GM23338 (cell line): Measurements from ENCODE around the gene GRAMD1A. TPM values are rescaled to one million over a fixed set of nuclear protein-coding genes. Genes with fewer than 3 reads are reported as not detected.

Experiments
- ATAC-seq: fragments of 200-7000 bp; cut with Tn5 transposase; 3 replicates; pipeline ENCODE4 v1.9.1; 2020
- DNase-seq: peaks from one replicate; pipeline ENCODE4 v3.0.0-alpha.2; 2015; ENCODE audit warnings: low spot score
- H2AFZ ChIP-seq: fragments of 200-600 bp; sonication (generic); 2 replicates; pipeline ENCODE4 v1.8.0; 2016; ENCODE audit warnings: antibody characterized with exemption, mild to moderate bottlenecking, moderate library complexity
- H3F3A ChIP-seq: fragments of 200-600 bp; sonication (generic); replicated peaks from 2 replicates; pipeline ENCODE4 v1.8.0; 2017; ENCODE audit warnings: antibody characterized with exemption, mixed run types, low read depth
- H3K27ac ChIP-seq: fragments of 200-600 bp; sonication (generic); 2 replicates; pipeline ENCODE4 v1.6.1; 2016; ENCODE audit warnings: low read depth
- H3K27me3 ChIP-seq: fragments of 200-600 bp; sonication (generic); 2 replicates; pipeline ENCODE4 v1.8.0; 2016; ENCODE audit warnings: mild to moderate bottlenecking, mixed run types, moderate library complexity; ENCODE audit not compliant: insufficient read depth
- H3K36me3 ChIP-seq: fragments of 200-600 bp; sonication (generic); 2 replicates; pipeline ENCODE4 v1.8.0; 2016; ENCODE audit warnings: mild to moderate bottlenecking; ENCODE audit not compliant: insufficient read depth
- H3K4me1 ChIP-seq: fragments of 200-600 bp; sonication (generic); 2 replicates; pipeline ENCODE4 v1.8.0; 2016; ENCODE audit warnings: mild to moderate bottlenecking, moderate library complexity; ENCODE audit not compliant: insufficient read depth
- H3K4me2 ChIP-seq: fragments of 200-600 bp; sonication (generic); 2 replicates; pipeline ENCODE4 v1.7.1; 2017; ENCODE audit warnings: mixed run types
- H3K4me3 ChIP-seq: fragments of 200-600 bp; sonication (generic); 2 replicates; pipeline ENCODE4 v1.6.1; 2016; ENCODE audit warnings: mixed run types
- H3K79me2 ChIP-seq: fragments of 200-600 bp; sonication (generic); replicated peaks from 2 replicates; pipeline ENCODE4 v1.8.0; 2017; ENCODE audit warnings: mild to moderate bottlenecking; ENCODE audit not compliant: insufficient read depth
- H3K9me2 ChIP-seq: fragments of 200-600 bp; sonication (generic); 2 replicates; pipeline ENCODE4 v1.8.0; 2017; ENCODE audit not compliant: insufficient read depth
- H4K20me1 ChIP-seq: fragments of 200-600 bp; sonication (generic); replicated peaks from 2 replicates; pipeline ENCODE4 v1.8.0; 2017; ENCODE audit warnings: mild to moderate bottlenecking; ENCODE audit not compliant: insufficient read depth
- H3K27ac Mint-ChIP-seq: 2 replicates; pipeline ENCODE4 v1.8.0; 2020; ENCODE audit warnings: inconsistent platforms, mild to moderate bottlenecking, moderate library complexity, mixed read lengths
- H3K27me3 Mint-ChIP-seq: 3 replicates; pipeline ENCODE4 v1.8.0; 2022; ENCODE audit warnings: low read depth, mild to moderate bottlenecking, moderate library complexity, mixed read lengths, inconsistent platforms; ENCODE audit not compliant: insufficient read depth, poor library complexity
- H3K36me3 Mint-ChIP-seq: 3 replicates; pipeline ENCODE4 v1.8.0; 2021; ENCODE audit warnings: low read depth, mild to moderate bottlenecking, inconsistent platforms, moderate library complexity, mixed read lengths
- H3K4me1 Mint-ChIP-seq: 3 replicates; pipeline ENCODE4 v1.8.0; 2020; ENCODE audit warnings: mild to moderate bottlenecking, inconsistent platforms, mixed read lengths
- H3K4me3 Mint-ChIP-seq: 3 replicates; pipeline ENCODE4 v1.8.0; 2021; ENCODE audit warnings: moderate library complexity, mild to moderate bottlenecking, inconsistent platforms, mixed read lengths
- H3K9me3 Mint-ChIP-seq: 3 replicates; pipeline ENCODE4 v1.8.0; 2020; ENCODE audit warnings: moderate library complexity, mild to moderate bottlenecking, inconsistent platforms, mixed read lengths
- CREB1 ChIP-seq: fragments of 250-450 bp; sonication (Bioruptor Pico); IDR thresholded peaks from 2 replicates; pipeline ENCODE4 v1.5.0; 2020; ENCODE audit warnings: low read depth, mild to moderate bottlenecking, moderate library complexity
- EZH2 ChIP-seq: fragments of 200-600 bp; sonication (generic); IDR thresholded peaks from one replicate; pipeline ENCODE4 v1.8.0; 2017; ENCODE audit warnings: antibody characterized with exemption, mild to moderate bottlenecking, low read depth; ENCODE audit not compliant: unreplicated experiment
- EZH2phosphoT487 ChIP-seq: fragments of 200-600 bp; sonication (generic); IDR thresholded peaks from one replicate; pipeline ENCODE4 v1.8.1; 2018; ENCODE audit warnings: antibody characterized with exemption; ENCODE audit not compliant: unreplicated experiment
- JUNB ChIP-seq: IDR thresholded peaks from one replicate; pipeline ENCODE4 v1.6.1; 2016; ENCODE audit warnings: antibody characterized with exemption; ENCODE audit not compliant: unreplicated experiment
- NANOG ChIP-seq: IDR thresholded peaks from 2 replicates; pipeline ENCODE4 v1.6.1; 2016; ENCODE audit warnings: antibody characterized with exemption, borderline replicate concordance
- POLR2AphosphoS5 ChIP-seq: IDR thresholded peaks from 2 replicates; pipeline ENCODE4 v1.6.1; 2016; ENCODE audit warnings: antibody characterized with exemption, low read depth
- REST ChIP-seq: IDR thresholded peaks from one replicate; pipeline ENCODE4 v1.6.1; 2018; ENCODE audit warnings: antibody characterized with exemption; ENCODE audit not compliant: unreplicated experiment
- STAT1 ChIP-seq: IDR thresholded peaks from one replicate; pipeline ENCODE4 v1.6.1; 2016; ENCODE audit warnings: antibody characterized with exemption; ENCODE audit not compliant: unreplicated experiment
- ZNF114 ChIP-seq: fragments of 250-450 bp; sonication (Bioruptor Pico); IDR thresholded peaks from 2 replicates; pipeline ENCODE4 v1.5.0; 2020; ENCODE audit warnings: mild to moderate bottlenecking, moderate library complexity
- ZNF331 ChIP-seq: fragments of 250-450 bp; sonication (Bioruptor Pico); IDR thresholded peaks from 2 replicates; pipeline ENCODE4 v1.5.0; 2020; ENCODE audit warnings: low read depth, mild to moderate bottlenecking, moderate library complexity
- ZNF462 ChIP-seq: fragments of 250-450 bp; sonication (Bioruptor Pico); IDR thresholded peaks from 2 replicates; pipeline ENCODE4 v1.5.0; 2020; ENCODE audit warnings: mild to moderate bottlenecking, moderate library complexity
- polyA plus RNA-seq: library from polyadenylated mRNA; unstranded; fragments of >200 nt; fragmentation: Nextera tagmentation; extraction: Ambion mirVana; gene quantifications from 2 replicates; pipeline ENCODE4 v1.2.1, GENCODE V29; 2016
- total RNA-seq: library from RNA; depleted of rRNA; stranded (reverse); fragments of >200 nt; shearing (Covaris generic); gene quantifications from 2 replicates; pipeline ENCODE4 v1.2.3, GENCODE V29; 2014
- TF ChIP-seq, protein P1 (sequence below), 2 experiments: fragments of 200-600 bp in 1 of 2; sonication (generic) in 1 of 2; conservative IDR thresholded peaks; 2 replicates each; pipeline versions ENCODE4 v1.5.1 to v1.6.1; 2016 to 2017; ENCODE audit warnings: antibody characterized with exemption in 2 of 2, low read depth in 2 of 2, mild to moderate bottlenecking in 2 of 2, moderate library complexity in 1 of 2
- TF ChIP-seq, protein P2 (sequence below): IDR thresholded peaks from 2 replicates; pipeline ENCODE4 v1.6.1; 2016; ENCODE audit warnings: antibody characterized with exemption

GRAMD1A gene
- total and polyA plus RNA-seq, 2 experiments from 2014 or later = 122 to 174 TPM

DNA sequence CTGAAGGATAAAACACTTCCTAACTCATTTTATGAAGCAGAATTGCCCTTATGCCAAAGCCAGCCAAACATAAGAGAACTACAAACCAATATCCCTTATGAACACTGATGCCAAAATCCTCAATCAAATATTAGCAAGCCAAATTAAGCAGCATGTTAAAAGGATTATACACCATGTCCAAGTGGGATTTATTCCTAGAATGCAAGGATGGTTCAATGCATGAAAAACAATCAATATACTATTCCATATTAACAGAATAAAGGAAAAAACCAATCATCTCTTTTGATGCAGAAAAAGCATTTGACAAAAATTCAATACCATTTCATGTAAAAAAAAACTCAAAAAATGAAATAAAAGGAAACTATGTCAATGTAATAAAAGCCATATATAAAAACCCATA is 47.0 kb upstream of the GRAMD1A start:
- Histone ChIP-seq H3K27ac (no peak overlapping the region), H3K4me1 (no peaks in the 10 kb centered on the region), H2AFZ (no peak overlapping the region), H3K9me2 (no peaks in the 10 kb centered on the region), H3K4me3 (no peak overlapping the region), H3K4me2 (no peak overlapping the region), H3K36me3 (peaks cover 20% of the 10 kb centered on the region), H4K20me1 (no peaks in the 10 kb centered on the region), H3F3A (no peaks in the 10 kb centered on the region), H3K27me3 (no peaks in the 10 kb centered on the region), H3K79me2 (no peaks in the 10 kb centered on the region)
- Mint-ChIP-seq H3K36me3 (peaks cover 50% of the 10 kb centered on the region), H3K27me3 (peaks cover 2% of the 10 kb centered on the region), H3K4me3 (no peak overlapping the region), H3K9me3 (peaks cover 49% of the 10 kb centered on the region), H3K4me1 (no peaks in the 10 kb centered on the region), H3K27ac (no peak overlapping the region)
- ATAC-seq (no peak), DNase-seq (no peak)
- TF ChIP-seq, protein P1, sequence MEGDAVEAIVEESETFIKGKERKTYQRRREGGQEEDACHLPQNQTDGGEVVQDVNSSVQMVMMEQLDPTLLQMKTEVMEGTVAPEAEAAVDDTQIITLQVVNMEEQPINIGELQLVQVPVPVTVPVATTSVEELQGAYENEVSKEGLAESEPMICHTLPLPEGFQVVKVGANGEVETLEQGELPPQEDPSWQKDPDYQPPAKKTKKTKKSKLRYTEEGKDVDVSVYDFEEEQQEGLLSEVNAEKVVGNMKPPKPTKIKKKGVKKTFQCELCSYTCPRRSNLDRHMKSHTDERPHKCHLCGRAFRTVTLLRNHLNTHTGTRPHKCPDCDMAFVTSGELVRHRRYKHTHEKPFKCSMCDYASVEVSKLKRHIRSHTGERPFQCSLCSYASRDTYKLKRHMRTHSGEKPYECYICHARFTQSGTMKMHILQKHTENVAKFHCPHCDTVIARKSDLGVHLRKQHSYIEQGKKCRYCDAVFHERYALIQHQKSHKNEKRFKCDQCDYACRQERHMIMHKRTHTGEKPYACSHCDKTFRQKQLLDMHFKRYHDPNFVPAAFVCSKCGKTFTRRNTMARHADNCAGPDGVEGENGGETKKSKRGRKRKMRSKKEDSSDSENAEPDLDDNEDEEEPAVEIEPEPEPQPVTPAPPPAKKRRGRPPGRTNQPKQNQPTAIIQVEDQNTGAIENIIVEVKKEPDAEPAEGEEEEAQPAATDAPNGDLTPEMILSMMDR (conservative IDR thresholded peaks at IDR 0.05; ENCODE audit: low read depth in 2 of 2) = no peak
- TF ChIP-seq NANOG = no peak
- no peak for TF ChIP-seq POLR2AphosphoS5
- TF ChIP-seq REST = no peak
- no peak for TF ChIP-seq STAT1
- TF ChIP-seq EZH2 = no peak
- no peak for TF ChIP-seq ZNF114 (CRISPR knock-in tag)
- TF ChIP-seq, protein P2, sequence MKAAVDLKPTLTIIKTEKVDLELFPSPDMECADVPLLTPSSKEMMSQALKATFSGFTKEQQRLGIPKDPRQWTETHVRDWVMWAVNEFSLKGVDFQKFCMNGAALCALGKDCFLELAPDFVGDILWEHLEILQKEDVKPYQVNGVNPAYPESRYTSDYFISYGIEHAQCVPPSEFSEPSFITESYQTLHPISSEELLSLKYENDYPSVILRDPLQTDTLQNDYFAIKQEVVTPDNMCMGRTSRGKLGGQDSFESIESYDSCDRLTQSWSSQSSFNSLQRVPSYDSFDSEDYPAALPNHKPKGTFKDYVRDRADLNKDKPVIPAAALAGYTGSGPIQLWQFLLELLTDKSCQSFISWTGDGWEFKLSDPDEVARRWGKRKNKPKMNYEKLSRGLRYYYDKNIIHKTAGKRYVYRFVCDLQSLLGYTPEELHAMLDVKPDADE = no peak
- TF ChIP-seq ZNF331 (CRISPR knock-in tag) = no peak
- no peak for TF ChIP-seq ZNF462 (CRISPR knock-in tag)
- TF ChIP-seq CREB1 (CRISPR knock-in tag) = no peak
- no peak for TF ChIP-seq JUNB
- no peak for TF ChIP-seq EZH2phosphoT487
